DMS53 treated with DMSO at 0.1 percent for 48 hours (cell line): ENCODE measurements around the gene GYPC.

ENCODE experiments used
- DNase-seq: peaks from one replicate; lab custom pipeline; 2025; ENCODE audit not compliant: unreplicated experiment; lab: John Stamatoyannopoulos, UW

Gene GYPC

DNA sequence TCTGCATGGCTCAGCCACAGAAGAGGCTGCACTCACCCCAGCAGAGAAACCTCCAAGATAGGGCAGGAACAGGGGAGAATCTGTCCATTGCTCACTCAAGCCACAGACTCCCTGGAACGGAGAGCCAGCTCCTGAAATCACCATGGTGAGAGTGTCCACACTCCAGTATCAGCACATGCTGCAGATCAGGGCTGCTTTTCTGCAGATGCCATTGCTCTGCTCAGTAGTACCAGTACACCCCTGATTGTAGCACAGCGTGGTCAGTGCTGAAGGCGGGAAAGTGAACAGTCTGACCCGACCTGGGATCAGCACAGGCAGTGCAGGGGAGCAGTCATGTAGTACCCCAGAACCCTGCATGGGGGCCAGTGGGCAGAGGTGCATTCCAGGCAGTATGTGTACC lies 73.9 kb downstream of the GYPC start:
- DNase-seq, result no peak

DNA sequence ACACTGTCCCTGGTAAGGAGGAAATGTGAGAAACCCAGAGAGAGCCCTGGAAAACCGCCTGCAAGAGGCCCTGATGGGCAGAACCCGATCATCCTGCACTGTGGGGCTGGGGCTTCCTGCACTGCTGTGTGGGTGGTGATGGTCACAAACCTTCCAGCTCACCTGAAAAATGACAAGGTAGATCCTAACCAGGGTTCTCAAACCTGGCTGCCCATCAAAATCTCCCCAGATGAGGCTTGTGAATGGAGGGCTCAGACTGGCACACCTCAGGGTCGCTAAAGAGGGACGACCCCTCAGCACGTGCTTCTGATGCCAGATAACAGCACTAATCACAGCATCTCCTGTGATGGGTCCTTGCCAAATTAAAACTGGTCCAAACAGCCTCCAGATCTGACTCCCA lies 74.7 kb downstream of the GYPC start:
- DNase-seq, result no peak

DNA sequence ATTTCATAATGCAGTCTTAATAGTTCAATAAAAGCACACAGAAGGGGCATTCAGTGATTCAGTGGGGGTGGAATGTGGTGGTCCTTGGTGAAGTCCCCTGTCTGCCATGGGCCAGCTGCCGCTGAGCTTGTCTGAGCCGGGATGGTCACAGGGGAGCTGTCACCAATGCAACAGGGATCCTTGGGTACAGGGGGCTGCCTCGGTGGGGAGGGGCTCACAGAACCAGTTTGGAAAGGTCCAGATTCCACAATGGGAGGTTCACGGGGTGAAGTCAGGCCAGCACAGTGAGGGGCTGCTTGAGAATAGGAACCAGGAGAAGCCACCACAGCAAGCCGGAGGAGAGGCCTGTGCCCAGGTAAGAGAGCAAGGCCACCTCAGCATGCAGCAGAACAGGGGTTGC lies 75.4 kb downstream of the GYPC start:
- no peak for DNase-seq

DNA sequence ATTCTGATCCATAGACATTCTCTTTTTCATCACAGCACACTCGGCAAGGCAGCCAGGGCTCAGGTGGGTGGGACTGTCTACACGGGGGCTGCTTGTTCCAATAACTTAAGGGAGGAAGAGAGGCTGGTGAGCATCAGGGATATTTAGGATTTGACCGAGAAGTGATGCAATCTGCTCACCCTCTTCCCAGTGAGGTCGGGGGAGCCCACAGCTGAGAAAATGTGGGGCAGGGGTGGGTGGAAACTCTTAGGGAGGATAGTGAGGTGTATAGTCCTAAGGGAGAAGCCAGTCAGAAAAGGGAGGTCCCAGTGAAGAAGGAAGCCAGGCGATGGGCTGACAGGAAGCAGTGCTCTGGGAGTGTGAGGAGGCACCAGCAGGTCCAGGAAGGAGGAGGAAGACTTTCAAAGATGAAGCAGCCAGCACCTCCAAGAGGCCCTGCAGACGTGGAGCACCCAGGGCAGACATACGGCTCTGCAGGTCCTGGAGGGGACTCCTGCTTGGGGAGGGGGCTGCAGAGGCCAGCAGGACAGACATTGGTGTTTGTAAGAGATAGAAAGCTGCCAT lies 76.8 kb downstream of the GYPC start:
- DNase-seq, result no peak

DNA sequence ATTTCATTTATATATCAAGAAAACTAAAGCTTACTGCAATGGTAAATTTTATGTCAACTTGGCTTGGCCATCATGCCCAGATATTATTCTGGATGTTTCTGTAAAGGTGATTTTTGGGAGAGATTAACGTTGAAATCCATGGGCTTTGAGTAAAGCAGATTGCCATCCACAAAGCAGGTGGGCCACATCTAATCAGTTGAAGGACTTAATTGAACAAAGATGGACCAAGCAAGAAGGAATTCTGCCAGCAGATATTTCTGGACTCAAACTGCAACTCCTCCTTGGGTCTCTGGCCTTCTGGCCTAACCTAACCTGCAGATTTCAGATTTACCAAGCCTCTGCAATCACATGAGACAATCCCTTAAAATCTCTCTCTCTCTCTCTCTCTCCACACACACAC lies 77.8 kb downstream of the GYPC start:
- DNase-seq, result no peak

DNA sequence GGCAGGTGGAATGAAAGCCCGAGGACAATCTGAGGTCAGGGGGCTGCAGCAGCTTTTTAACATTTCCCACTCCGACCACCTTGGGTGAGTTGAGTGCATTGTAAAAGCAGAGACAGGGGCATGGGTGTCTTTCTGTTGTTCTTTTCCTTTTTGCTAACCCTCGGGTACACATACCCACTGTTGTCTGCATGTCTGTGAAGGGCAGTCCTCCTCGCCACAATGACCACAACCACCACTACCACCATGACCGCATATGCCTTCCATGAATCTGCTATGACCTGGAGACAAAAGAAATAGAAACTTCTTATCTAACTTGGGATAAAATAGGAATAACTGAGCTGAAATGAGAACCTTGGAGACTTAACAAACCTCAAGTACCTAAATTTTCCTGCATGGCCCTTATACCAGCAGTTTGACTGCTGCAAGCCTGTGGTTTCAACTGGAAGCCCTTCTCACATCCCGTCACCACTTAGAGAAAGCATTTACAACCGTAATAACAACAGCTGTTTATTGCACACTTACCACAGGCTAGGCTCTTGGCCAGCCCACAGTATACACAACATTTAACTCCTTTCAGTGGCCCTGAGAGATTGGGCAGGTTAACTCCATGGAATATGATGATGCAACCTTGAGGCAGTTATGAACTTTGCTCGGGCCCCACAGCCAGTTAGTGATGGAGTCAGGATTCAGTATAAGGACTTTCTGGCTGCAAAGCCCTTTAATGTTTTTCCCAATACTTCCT lies 80.3 kb downstream of the GYPC start:
- no peak for DNase-seq

DNA sequence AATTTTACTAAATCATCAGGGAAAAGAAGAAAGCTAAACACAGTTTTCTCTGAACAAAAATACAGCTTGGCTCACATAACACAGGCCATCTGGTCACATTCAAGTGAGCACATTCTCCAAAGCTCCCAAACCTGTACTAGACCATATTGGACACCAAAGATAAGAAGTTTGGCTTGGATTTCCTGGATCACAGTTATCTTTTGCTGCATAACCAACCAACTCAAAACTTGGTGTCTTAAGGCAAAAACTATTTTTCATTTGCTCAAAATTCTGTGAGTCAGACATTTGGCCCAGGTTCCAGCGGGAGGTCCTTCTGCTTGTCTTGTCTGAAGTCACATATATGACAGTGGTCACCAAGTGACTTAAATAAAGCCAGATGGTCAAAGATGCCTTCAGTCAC lies 83.2 kb downstream of the GYPC start:
- DNase-seq, result no peak

DNA sequence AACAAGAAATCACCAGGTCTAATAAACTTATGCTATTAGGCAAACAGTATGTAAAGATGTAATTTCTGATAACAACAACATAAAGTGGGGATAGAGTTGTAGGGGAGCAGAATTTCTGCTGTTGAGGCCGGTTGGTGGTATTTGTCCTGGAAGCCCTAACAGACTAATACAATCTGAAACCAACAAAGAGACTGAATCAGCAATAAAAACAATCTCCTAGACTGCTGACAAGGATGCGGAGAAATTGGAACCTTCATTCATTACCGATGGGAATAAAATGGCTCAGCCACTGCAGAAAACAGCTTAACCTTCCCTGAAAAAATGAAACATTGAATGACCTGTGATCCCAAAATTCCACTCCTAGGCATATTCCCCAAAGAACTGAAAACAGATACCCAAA lies 88.7 kb downstream of the GYPC start:
- DNase-seq, result no peak
